ENCODE data around the gene CHRNB1.

GRCh38 chr17:7442142-7442541 is 2.7 kb upstream of the CHRNB1 start:
- TF ChIP-seq POLR2A (IDR thresholded peaks at IDR 0.05) (no peak), CTCF (IDR thresholded peaks at IDR 0.05) (no peak)
